ENCODE results near the gene OR52L1. TPM values are rescaled to one million over a fixed set of nuclear protein-coding genes. Genes with fewer than 3 reads are reported as not detected.
"Not testable (repeated sequence)": the region's sequence is repeated elsewhere in the genome, so short reads cannot be mapped to it uniquely, and the experiment has no call there.

OR52L1 gene
- total and polyA plus RNA-seq, 3 donors from 2014 or later, result 0.79 TPM; not detected in 2

DNA sequence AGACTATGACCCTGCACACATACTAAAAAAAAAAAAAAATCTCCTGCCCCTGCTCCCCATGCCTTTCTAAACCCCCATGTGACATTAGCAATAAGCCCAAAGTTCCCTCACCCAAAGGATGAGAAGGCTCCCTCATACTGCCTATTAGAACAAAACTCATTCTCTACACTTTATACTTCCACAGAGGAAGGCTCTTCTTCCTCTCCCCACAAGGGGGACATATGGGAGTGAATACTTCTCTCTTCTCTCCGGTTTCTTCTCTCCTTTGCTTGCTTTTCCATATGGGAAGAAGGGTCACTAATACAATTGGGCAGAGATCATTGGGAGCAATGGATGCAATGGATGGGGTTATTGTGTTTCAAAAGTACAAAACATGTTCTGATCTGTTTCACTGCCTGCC, 3.3 kb downstream of the OR52L1 start:
- intact Hi-C loops (cut with DNase I; ENCODE audit: low total_unique reads), result no loop called here
- H3K4me3 ChIP-seq, result no peak overlapping the region
- no peaks in the 10 kb centered on the region for H3K4me1 ChIP-seq
- no peaks in the 10 kb centered on the region for H3K36me3 ChIP-seq (ENCODE audit: low read depth, missing control alignments)
- DNase-seq, result no peak
- H3K9me3 ChIP-seq, result no peaks in the 10 kb centered on the region
- TF ChIP-seq, protein P1, sequence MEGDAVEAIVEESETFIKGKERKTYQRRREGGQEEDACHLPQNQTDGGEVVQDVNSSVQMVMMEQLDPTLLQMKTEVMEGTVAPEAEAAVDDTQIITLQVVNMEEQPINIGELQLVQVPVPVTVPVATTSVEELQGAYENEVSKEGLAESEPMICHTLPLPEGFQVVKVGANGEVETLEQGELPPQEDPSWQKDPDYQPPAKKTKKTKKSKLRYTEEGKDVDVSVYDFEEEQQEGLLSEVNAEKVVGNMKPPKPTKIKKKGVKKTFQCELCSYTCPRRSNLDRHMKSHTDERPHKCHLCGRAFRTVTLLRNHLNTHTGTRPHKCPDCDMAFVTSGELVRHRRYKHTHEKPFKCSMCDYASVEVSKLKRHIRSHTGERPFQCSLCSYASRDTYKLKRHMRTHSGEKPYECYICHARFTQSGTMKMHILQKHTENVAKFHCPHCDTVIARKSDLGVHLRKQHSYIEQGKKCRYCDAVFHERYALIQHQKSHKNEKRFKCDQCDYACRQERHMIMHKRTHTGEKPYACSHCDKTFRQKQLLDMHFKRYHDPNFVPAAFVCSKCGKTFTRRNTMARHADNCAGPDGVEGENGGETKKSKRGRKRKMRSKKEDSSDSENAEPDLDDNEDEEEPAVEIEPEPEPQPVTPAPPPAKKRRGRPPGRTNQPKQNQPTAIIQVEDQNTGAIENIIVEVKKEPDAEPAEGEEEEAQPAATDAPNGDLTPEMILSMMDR (IDR thresholded peaks at IDR 0.05), result no peak
- TF ChIP-seq POLR2A (IDR thresholded peaks at IDR 0.05), result no peak
- no peak overlapping the region for H3K27ac ChIP-seq
- 60 to 69% methylated on average over 1 of the region's 1 CpG for WGBS, 2 donors
- H3K27me3 ChIP-seq, result no peaks in the 10 kb centered on the region

DNA sequence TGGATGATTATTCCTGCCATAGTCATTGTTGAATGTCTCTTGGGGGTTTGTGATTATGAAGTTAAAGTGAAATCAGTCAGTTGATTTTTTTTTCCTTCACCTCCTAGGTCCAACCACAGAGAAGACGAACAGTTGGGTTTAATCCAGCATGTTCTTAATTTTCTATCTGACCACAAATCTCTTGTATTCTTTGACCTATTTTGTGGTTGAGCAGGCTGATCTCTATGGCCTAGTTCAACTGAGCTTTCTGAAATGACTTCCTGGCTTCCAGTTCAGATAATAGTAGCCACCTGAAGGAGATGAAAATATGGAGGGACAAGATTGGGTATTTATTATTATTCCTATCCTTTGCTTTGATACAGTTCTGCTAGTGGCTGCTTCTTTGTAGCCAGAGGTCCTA, 13.3 kb downstream of the OR52L1 start:
- H3K4me1 ChIP-seq, result no peaks in the 10 kb centered on the region
- H3K36me3 ChIP-seq (ENCODE audit: low read depth, missing control alignments), result no peaks in the 10 kb centered on the region
- 70 to 88% methylated on average over 1 of the region's 1 CpG for WGBS, 2 donors
- H3K4me3 ChIP-seq, result no peak overlapping the region
- intact Hi-C loops (cut with DNase I; ENCODE audit: low total_unique reads), result no loop called here
- TF ChIP-seq POLR2A (IDR thresholded peaks at IDR 0.05), result no peak
- TF ChIP-seq, protein P1 (IDR thresholded peaks at IDR 0.05), result no peak
- H3K27me3 ChIP-seq, result no peaks in the 10 kb centered on the region
- no peaks in the 10 kb centered on the region for H3K9me3 ChIP-seq
- no peak overlapping the region for H3K27ac ChIP-seq
- no peak for DNase-seq

DNA sequence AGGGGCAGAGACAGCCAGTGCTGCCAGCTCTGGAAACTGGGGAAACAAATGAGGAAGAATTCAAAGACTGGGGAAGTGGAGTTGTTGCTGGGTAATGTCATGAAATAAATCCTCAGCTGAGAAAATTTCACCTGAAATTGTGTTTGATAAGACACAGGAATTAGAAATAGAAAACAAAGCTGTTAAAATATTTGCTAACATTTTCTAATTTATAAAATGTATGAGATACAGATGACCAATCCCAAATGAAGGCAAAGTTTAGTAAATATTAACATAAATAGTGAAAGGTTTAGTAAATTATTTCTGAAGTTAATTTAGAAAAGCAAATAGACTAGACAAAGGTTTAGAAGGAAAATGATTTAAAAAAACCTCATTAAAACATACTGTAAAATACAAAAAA, 18.4 kb downstream of the OR52L1 start, which contains the start of gene OR56A5:
Gene OR56A5, minus strand, starts transcription at position 101 of the 400 bp plus-strand sequence. Its CDS starts 0 bp downstream, at position 101.
- Histone ChIP-seq H3K27ac (no peak within 1 kb of the TSS), H3K4me3 (no peak within 1 kb of the TSS), H3K36me3 (ENCODE audit: low read depth, missing control alignments) (no peaks in the 10 kb centered on the region), H3K27me3 (no peaks in the 10 kb centered on the region), H3K4me1 (no peaks in the 10 kb centered on the region), H3K9me3 (no peaks in the 10 kb centered on the region)
- TF ChIP-seq, protein P1 (IDR thresholded peaks at IDR 0.05), result no peak
- no peak for TF ChIP-seq POLR2A (IDR thresholded peaks at IDR 0.05)
- intact Hi-C loops (cut with DNase I; ENCODE audit: low total_unique reads), result no loop called here
- no peak for DNase-seq

DNA sequence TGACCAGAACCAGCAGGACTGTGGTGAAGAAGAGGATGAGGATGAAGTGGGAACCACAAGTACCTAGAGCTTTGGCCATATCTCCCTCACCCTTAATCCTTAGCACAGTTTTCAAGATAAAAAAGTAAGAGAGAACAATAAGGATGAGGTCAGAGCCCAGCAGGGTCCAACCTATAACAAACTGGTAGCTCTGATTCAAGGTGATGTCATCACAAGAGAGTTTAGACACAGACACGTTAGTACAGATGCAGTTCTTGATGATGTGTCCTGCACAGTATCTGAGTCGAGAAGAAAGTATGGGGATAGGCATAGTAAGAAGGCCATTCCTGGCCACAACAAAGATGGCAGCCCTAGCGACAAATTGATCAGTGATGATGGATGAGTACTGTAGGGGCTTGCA, 19.1 kb downstream of the OR52L1 start:
- H3K27ac ChIP-seq, result no peak overlapping the region
- 51 to 83% methylated on average over 3 of the region's 3 CpGs for WGBS, 2 donors
- DNase-seq, result no peak

DNA sequence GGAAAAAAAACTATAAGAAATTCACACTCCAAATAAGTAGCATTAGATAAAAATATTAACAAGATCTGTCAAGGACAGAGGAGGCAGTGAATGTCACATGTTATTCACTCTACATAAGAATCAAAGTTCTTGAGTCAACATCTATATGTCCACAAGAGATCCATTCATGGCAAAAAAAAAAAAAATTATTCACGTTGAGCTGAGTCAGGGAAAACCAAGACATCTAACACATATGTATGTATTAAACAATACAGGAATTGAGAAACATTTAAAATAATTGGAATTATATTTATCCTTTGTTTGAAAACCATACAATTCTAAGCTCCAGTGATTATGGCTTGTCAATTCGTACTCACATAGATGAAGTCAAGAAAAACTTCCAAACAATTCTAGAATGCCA, 19.8 kb downstream of the OR52L1 start:
- H3K27ac ChIP-seq, result no peak overlapping the region
- no peak for DNase-seq
- H3K27me3 ChIP-seq, result no peaks in the 10 kb centered on the region
- intact Hi-C loops (cut with DNase I; ENCODE audit: low total_unique reads), result no loop called here
- no peak overlapping the region for H3K4me3 ChIP-seq
- TF ChIP-seq, protein P1 (IDR thresholded peaks at IDR 0.05), result no peak
- no peak for TF ChIP-seq POLR2A (IDR thresholded peaks at IDR 0.05)
- 77 to 79% methylated on average over 2 of the region's 2 CpGs for WGBS, 2 donors
- no peaks in the 10 kb centered on the region for H3K4me1 ChIP-seq
- H3K9me3 ChIP-seq, result no peaks in the 10 kb centered on the region
- H3K36me3 ChIP-seq (ENCODE audit: low read depth, missing control alignments), result no peaks in the 10 kb centered on the region

More for the DNA sequence above, 19.1 kb downstream of the OR52L1 start:
- intact Hi-C loops (cut with DNase I; ENCODE audit: low total_unique reads), result no loop called here
- Histone ChIP-seq H3K4me1 (no peaks in the 10 kb centered on the region), H3K36me3 (ENCODE audit: low read depth, missing control alignments) (no peaks in the 10 kb centered on the region), H3K27me3 (no peaks in the 10 kb centered on the region), H3K9me3 (no peaks in the 10 kb centered on the region), H3K4me3 (no peak overlapping the region)
- TF ChIP-seq, protein P1 (IDR thresholded peaks at IDR 0.05), result no peak
- no peak for TF ChIP-seq POLR2A (IDR thresholded peaks at IDR 0.05)

DNA sequence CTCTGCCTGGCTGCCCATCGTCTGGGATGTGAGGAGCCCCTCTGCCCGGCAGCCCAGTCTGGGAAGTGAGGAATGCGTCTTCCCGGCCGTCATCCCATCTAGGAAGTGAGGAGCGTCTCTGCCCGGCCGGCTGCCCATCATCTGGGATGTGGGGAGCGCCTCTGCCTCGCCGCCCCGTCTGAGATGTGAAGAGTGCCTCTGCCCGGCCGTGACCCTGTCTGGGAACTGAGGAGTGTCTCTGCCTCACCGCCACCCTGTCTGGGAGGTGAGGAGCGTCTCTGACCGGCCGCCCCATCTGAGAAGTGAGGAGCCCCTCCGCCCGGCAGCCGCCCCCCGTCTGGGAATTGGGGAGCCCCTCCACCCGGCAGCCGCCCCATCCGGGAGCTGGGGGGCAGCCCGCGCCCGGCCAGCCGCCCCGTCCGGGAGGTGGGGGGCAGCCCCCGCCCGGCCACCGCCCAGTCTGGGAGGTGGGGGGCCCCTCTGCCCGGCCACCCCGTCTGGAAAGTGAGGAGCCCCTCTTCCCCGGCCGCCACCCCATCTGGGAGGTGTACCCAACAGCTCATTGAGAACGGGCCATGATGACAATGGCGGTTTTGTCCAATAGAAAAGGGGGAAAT, 26.0 kb downstream of the OR52L1 start:
- H3K36me3 ChIP-seq (ENCODE audit: low read depth, missing control alignments); H3K4me3 ChIP-seq; H3K4me1 ChIP-seq; intact Hi-C loops (cut with DNase I; ENCODE audit: low total_unique reads); H3K27ac ChIP-seq; DNase-seq; H3K27me3 ChIP-seq; H3K9me3 ChIP-seq: not testable (repeated sequence)
- WGBS, 2 donors, result 84 to 97% methylated on average over 20 to 37 of the region's 40 CpGs

Data from testis (tissue), 3 donors.